ENCODE results near the gene ICA1.

Gene ICA1

DNA sequence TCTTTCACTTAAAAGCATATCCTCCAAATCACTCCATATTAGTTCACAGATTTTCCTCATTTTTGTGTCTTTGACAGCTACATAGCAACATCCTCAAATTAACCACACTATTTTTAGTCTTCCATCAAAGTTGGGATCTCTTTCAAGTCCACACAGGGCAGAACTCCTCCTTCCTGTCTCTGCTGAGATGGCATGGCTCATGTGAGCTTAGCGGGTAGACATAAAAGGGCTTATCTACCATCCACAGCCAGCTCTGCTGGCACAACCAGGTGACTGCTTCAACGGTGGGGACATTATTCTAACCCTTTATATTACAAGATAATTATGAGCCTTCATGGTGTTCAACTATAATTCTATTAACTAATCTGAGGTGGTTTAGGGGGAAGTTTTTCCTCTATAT is 35.5 kb downstream of the ICA1 start:
- DNase-seq: no peak

DNA sequence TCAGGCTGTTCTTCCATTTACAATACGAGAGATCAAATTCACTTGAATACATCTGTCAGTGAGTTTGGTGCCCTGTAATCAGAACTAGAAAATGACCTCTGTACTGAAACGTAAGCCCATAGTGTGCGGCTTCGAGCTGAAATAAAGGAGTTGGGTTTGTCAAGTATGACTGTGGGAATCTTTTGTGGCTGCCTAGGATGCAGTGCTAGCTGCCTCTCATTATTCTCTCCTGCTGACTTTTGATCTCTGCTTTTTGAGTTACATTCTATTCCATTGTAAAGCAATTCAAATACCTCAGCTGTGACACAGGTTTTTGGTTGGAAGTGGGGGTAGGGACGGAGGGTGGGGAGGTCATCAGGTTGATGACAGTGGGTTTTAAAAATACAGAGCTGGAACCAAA is 40.4 kb downstream of the ICA1 start:
- DNase-seq: no peak

DNA sequence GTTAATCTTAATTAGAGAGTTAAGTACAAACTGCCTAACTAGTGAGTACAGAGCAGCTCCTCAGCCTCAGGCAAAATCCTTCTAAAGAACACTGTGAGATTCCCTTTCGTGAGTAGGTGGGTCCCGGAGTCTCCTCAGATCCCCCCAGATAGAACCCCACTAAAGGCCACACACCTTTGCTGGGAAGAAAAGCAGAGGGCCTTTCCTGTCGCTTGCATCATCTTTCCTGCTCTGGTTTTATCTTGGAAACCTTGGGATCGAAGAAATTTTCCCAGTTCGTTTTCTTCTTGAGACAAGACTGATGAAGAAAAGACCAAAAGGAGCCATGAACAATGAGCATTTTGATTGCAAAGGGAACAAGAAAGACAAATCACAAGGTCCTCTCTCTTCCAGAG is 40.9 kb downstream of the ICA1 start:
- DNase-seq: no peak

GRCh38 chr7:8220376-8221100 is 41.4 kb downstream of the ICA1 start:
- no peak for DNase-seq

DNA sequence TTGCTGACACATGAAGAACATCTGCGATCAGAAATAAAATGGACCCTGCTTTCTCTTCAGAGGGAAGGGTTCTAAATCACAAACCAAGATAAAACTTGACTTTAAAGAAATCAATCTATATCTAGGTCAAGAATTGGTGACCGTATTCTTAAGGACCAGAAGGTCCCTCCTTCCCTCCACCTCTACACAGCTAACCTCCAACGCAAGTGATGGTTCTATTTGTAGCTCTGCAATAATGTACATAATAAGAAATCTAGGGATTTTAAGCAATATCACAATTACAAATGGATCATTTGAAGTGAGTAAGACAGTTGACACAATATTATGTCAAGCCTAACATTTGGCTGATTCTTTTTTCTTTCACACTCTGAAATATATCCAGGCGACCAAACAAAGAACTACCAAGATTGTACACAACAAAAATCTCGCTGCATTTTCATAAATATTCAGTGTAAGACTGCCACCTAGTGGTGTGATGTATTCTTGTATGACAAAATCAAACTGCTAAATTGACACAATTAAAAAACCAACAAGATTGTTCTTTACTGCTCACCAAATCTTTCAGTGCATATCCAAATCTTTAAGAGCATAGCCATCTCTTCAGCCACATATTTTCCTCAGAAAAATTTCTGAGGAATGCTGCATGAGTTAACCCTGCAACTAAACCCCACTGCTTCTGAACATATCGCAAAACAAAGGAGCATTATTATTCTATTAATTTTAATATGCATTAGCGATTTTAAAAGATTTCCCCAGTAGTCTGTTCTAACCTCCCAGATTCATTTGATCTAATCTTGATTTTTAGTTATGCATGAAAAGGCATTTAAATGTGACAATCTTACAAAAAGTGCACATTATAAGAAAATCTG is 44.5 kb downstream of the ICA1 start:
- DNase-seq: peak; percentile 65

- no peak for DNase-seq
Measured at GRCh38 chr7:8216334-8216690, 45.7 kb downstream of the ICA1 start.

GRCh38 chr7:8215648-8216333 is 46.2 kb downstream of the ICA1 start:
- no peak for DNase-seq

- DNase-seq: peak; percentile 50
Measured at GRCh38 chr7:8214244-8214824, 47.6 kb downstream of the ICA1 start.

- no peak for DNase-seq
Measured at GRCh38 chr7:8213381-8213780, 48.6 kb downstream of the ICA1 start.

DNA sequence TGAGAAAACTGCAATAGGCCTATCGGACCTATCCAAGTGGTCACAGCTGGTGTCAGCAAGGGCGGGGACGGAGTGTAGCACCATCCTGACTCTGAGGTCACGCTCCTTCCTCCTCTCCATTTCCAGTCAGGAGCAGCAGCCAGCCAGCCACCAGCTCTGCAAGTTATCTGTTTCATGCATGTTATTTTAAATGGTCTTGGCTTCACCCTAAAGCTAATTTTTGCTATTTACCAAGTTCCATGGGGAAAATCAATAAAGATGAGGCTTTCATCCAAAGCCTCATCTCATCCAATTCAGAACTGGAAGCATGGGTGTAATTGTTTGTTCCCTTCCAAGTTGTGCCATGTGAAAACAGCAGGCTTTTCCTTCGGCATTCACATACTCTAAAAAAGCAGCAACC is 49.3 kb downstream of the ICA1 start:
- DNase-seq: no peak

- no peak for DNase-seq
Measured at GRCh38 chr7:8211725-8212096, 50.3 kb downstream of the ICA1 start.

DNA sequence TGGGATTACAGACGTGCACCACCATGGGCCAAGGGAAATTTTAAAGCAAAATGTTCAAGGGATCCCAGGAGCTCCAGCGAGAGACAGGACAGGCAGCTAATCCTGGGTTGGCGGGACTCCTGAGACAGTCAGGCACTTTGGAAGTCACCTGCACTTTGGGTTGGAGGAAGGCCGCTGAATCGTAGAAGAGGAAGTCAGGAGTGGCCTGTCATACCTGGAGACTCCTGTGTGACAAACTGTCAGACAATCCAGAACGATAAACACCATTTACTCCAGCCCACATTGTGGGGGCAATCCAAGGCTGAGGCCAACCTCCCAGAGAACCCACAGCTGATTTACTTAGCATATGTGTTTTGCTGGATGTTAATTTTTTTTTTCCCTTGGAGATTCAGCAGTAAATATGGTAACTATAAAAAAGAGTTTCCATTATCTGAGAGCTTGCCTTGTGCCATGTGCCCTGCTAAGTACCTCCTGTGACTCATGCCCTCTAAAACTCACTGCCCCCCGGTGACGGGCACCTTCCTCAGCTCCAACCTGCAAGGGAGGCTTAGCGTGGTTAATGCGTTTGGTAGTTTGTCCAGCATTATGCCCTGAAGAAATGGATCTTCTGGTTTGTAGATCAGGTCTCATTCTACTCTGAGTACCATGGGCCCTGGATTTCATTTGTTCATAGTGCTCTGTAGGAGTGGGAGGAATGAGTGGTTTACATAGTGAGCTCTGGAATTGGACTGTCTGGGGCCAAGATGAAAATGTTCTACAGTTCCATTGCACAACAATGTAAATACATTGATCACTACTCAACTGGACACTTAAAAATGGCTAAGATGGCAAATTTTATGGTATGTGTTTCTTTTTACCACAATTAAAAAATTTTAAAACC is 50.9 kb downstream of the ICA1 start:
- DNase-seq: no peak

GRCh38 chr7:8209353-8209752 is 52.6 kb downstream of the ICA1 start:
- DNase-seq: no peak

GRCh38 chr7:8208816-8209215 is 53.2 kb downstream of the ICA1 start:
- DNase-seq: no peak

DNA sequence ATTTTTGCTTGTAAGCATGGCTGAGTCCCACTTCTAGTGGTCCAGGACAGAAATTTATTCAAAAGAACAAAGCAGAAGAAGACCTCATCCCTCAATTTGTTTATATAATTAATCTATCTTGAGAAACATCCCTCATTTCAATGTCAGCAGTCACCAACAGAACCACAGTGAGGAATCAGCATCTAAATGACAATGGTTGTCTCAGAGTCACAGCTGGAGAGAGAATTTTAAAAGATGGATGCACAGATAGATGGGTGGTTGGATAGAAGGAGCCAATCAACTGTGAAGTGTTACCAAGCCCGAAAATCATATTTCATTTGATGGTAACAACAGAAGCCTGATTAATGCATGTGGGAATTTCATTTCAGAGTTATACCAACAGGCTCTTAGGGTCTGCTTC is 55.0 kb downstream of the ICA1 start:
- no peak for DNase-seq

GRCh38 chr7:8205537-8205936 is 56.4 kb downstream of the ICA1 start:
- no peak for DNase-seq

GRCh38 chr7:8205031-8205387 is 57.0 kb downstream of the ICA1 start:
- peak; percentile 9 for DNase-seq

DNA sequence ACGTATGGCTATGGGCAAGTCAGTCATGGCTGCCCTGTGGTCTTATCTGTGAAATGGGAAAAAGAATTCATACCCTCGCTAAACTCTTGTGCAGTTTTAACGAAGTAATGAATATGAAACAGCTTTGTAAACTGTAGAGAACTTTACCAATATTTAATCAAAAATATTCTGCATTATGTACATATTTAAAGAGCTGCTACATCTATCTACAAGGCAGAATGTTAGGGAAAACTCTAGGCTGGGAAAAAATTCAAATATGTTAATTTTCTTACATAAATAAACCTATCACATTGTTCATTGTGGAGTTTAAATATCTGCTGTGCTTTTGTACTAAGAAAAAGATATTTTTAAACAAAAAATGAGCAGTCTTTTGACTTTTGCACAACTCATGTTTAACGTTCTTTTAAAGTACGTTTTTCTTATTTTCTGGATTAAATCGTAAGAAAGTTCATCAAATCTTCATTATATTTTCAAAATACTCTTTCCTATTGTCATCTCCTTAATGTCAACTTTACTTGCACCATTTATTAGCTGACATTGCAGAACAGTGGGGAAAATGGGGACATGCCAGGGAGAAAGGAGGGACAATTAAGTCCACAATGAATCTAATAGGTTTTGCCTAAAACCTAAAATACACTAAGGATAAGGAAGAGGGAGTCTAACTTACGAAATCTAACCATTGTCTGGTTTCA is 57.5 kb downstream of the ICA1 start:
- DNase-seq: no peak

DNA sequence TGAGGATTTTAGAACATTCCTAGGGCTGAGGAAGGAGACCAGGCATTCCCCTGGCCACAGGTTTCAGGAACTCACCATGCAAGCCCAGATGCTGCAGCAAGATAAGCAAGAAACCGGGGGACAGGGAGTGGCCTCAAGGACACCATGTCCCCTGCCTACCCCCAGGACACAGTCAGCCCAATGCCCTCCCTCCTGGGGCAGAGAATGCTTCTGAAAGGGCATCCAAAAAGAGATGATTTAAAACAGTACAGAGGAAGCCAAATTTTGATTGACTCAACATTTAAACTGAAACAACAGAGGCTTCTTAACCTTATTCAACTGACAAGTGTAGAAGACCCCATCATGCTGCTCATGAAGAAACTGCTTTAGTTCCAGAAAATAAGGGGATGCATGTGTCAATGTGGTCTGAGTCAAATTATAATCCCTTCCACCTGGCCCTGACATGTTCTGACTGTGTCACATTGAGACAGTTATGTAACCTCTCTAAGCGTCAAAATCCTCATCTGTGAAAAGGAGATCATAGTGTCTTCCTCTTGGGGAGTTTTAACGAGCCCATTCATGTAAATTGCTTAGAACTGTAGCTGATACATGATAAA is 60.0 kb downstream of the ICA1 start:
- DNase-seq: no peak

DNA sequence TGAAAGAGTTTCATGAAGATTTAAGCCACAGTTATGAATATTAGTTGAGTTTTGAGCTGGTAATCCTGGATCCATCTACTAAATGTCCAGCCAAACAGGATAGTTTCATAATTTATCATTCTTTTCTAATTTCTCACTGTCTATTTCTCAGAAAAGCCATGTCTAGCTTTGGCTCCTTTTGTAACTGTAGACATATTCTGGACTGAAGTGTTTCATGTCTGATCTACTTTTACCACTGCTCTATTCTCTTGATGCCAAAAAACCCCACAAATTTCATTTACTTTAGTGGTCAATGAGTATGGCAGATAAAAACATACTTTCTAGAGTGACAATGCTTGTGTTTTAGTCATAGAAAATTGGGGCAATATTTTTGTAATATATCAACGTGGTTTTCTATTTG is 61.2 kb downstream of the ICA1 start:
- DNase-seq: no peak

DNA sequence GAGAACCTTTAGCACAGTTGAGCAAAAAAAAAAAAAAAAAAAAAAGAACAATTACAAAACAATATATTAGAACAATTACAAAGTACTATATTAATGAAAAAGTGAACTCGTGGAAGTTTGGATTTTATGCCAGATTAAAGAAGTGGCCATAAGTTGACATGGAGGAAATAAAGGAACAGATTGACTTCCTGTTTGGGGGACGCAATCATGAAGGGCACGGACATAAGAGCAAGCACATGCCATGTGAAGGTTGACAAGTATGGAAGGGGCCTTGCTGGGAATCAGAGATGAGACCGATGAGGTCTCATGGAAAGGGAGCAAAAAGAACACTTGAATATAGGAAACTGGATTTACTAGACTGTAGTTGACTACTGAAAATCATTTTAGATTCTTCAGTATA is 61.7 kb downstream of the ICA1 start:
- no peak for DNase-seq

Measured in fibroblast of skin of scalp (primary cell).